ENCODE results near the gene ITGB3.

ITGB3 gene

GRCh38 chr17:47324224-47325020 lies 70.8 kb downstream of the ITGB3 start:
- in situ Hi-C loops (cut with MboI; ENCODE audit: low sequenced_read_pairs), result no loop called here

GRCh38 chr17:47325176-47325575 lies 71.5 kb downstream of the ITGB3 start:
- in situ Hi-C loops (cut with MboI; ENCODE audit: low sequenced_read_pairs), result no loop called here

- in situ Hi-C loops (cut with MboI; ENCODE audit: low sequenced_read_pairs), result no loop called here
These were observed 76.9 kb downstream of the ITGB3 start for GRCh38 chr17:47330548-47330947.

GRCh38 chr17:47332287-47332686 lies 78.7 kb downstream of the ITGB3 start:
- in situ Hi-C loops (cut with MboI; ENCODE audit: low sequenced_read_pairs), result no loop called here

GRCh38 chr17:47335101-47335936 lies 81.7 kb downstream of the ITGB3 start:
- in situ Hi-C loops (cut with MboI; ENCODE audit: low sequenced_read_pairs), result no loop called here

GRCh38 chr17:47338026-47338425 lies 84.4 kb downstream of the ITGB3 start:
- in situ Hi-C loops (cut with MboI; ENCODE audit: low sequenced_read_pairs), result no loop called here

- in situ Hi-C loops (cut with MboI; ENCODE audit: low sequenced_read_pairs), result no loop called here
These were observed 99.2 kb downstream of the ITGB3 start for GRCh38 chr17:47352848-47353247.

GRCh38 chr17:47358652-47359051 lies 105.0 kb downstream of the ITGB3 start:
- in situ Hi-C loops (cut with MboI; ENCODE audit: low sequenced_read_pairs), result no loop called here
